Erythroblast (primary cell): ENCODE results near the gene MGAT5B.

Experiments used
- DNase-seq, 2 experiments: peaks; one replicate each; lab custom pipeline; 2025; lab: John Stamatoyannopoulos, UW
- GATA1 ChIP-seq: IDR thresholded peaks from 2 replicates; pipeline ENCODE4 v1.6.1; 2011; ENCODE audit warnings: low read depth, mild to moderate bottlenecking, control low read depth, low read length, moderate library complexity
- POLR2A ChIP-seq: IDR thresholded peaks from 2 replicates; pipeline ENCODE4 v1.6.1; 2011; ENCODE audit warnings: mild to moderate bottlenecking, low read length

Gene MGAT5B

DNA sequence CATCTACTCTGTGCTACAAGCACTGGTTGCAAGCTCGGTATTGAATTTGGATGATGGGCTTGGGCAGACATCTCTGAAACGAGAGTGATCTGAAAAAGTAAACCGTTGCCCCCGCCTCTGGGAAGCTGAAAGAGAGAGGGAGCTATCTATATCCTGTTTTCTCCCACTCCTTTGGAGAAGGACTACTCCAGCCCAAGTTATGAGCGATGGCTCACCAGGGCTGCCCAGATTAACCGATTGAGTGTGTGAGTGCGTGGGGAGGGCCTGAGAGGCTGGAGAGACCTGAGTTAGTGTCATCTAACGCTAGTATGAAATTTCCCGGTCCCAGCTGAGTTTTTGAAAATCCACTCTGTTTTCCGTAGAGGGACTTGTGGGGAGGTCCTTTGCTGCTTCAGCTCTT lies 11.5 kb downstream of the MGAT5B start:
- no peak for DNase-seq
- TF ChIP-seq POLR2A (no peak), GATA1 (no peak)

DNA sequence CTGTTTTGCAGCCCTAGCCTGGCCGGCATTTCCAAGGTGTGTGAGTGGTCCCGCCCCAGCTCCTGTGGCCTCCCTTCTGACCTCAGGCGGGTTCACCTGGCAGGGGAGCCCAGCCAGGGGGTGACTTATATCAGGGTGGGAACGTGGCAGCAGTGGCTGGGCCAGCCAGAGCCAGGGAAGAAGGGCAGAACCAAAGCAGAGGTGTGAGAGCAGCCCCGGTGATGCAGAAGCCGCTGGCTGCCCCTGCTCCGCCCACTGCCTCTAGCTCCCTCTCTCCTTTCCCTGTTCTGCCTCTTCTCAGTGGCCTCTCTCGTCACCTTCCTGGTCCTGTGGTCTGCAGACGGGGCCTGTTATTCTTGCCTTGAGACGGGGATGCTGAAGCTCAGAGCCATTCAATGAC lies 12.1 kb downstream of the MGAT5B start:
- TF ChIP-seq POLR2A = no peak
- no peak for TF ChIP-seq GATA1
- no peak for DNase-seq

DNA sequence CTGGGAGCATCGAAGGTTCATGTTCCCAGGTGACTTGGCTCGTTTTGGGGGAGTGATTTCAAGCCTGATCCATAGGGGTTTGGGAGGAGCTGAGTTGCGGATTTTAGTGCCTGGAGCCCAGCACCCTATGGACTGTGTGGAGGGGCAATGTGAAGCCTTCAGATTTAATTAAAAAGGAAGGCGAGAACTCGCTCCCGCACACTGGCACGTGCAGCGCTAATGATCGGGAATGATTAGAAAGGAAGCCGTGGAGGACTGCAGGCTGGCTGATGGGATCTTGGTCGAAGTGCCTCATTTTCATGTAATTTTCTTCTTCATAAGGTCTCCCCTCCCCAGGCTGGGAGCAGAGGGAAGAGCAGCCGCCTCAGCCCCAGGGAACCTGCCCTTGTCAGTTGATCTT lies 12.8 kb downstream of the MGAT5B start:
- DNase-seq = no peak
- TF ChIP-seq GATA1 (no peak), POLR2A (no peak)

DNA sequence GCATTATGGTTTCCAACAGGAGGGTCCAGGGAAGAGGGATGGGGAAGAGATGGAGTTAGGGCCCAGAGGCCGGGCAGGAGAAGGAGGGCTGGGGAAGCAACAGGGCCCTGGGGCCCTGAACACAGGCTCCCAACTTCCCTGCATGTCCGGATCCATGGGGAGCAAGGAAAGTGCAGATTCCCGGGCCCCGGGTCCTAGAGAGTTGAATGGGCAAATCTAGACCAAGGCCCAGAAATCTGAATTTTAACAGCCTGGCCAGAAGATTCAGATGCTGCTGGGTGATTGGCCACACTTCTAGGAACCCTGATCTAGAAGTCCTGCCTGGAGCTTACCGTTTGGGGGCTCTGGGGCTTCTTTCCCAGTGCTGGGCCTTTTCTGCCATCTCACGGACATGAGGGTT lies 13.2 kb downstream of the MGAT5B start:
- TF ChIP-seq GATA1 (no peak), POLR2A (no peak)
- no peak for DNase-seq

DNA sequence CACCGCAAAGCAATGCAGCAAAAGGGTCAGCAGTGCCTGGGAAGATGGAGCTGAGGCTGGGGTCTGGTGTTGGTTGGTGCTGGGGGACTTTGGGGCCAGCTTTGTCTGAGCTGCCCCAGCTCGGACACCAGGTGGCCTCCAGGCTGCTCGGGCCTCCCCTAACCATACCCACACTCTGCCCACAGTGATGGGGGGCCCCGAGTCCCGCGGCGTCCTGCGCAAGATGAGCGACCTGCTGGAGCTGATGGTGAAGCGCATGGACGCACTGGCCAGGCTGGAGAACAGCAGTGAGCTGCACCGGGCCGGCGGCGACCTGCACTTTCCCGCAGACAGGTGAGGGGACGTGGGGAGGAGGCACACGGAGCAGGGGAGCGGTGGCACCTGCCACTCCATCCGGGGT lies 13.8 kb downstream of the MGAT5B start:
- TF ChIP-seq POLR2A = no peak
- TF ChIP-seq GATA1 = no peak
- no peak for DNase-seq

DNA sequence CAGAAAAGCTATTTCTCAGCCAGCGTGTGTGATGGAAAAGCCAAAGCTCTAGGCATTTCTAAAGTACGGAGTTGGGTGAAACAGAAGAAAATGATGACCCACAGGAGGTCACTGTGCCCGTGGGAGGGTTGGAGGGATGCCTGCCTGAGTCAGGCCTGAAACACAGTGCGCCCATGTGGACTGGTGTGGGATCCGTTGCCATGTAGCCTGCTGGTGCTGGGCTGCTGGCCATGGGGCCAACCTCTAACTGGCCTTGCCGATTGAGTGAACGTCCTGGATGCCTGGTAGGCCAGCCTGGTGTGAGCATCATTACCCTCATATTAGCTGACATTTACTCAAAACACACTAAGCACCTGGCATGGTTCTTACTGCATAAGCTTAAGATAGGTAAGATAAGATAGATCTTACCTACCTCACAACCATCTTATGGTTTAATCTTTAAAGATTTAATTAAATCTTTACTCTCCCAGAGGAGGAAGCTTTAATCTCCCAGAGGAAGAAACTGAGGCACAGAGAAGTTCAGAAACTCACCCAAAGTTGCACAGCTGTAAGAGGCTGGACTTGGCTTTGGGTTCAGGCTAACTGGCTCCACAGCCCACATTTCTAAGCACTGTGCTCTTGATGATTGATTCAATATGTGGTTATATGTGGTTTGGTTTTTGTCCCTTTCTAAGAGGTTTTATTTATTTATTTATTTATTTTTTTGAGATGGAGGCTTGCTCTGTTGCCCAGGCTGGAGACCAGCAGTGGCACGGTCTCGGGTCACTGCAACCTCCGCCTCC lies 15.7 kb downstream of the MGAT5B start:
- no peak for TF ChIP-seq POLR2A
- TF ChIP-seq GATA1 = no peak
- no peak for DNase-seq

DNA sequence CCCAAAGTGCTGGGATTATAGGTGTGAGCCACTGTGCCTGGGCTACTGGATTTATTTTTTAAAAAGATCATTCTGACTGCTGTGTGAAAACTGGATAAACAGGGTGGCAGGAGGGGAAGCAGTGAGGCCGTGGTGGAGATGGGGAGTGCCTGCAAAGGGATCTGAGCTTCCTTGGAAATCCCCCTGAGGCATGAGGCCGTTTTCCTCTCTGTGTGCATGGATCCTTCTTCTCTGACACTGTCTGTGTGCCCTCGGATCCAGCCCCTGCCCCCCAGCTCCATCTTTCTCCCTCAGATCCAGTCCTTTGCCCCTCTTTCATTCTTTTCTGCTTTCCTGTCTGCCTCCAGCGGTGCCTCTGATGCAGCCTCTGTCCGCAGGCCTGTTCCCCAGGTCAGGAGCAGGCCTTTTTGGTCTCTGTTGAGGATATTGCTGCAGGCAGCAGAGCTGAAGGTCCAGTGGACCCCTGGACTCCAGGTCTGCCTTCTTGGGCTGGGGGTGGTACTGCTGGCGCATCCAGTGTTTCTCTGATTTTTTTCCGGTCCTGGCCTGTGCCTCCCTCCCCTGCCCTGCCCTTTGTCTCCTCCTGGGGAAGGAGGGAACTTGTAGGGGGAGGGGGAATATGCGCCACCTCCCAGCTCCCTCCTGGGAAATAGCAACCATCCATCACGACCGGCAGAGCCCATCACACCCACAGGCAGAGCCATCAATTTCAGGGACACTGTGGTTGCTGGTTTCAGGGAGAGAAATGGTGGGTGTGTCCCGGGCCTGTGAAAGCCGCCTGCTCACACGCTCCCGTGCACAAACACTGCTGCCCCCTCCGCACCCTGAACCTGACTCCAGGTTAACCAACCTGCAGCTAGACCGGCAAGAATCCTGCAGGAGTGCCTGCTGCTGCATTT lies 17.0 kb downstream of the MGAT5B start:
- TF ChIP-seq GATA1 (no peak), POLR2A (no peak)
- no peak for DNase-seq

DNA sequence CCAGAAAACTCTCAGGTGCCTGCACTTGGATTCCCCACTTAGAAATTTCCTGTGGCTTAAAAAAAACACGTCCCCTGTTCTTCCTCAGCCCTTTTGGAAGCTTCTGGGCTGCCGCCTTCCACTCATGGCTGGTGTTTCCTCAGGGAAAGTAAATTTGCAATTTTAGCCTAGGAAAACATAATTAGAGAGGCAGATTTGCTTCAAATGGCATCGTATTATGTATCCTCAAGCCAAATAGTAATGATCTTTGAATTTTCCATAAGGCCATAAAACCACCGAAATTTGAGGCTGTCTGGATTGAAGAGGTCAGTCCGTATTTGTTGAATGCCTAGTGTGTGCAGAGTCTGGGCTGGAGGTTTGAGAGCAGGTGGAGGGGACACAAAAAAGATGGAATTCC lies 17.7 kb downstream of the MGAT5B start:
- TF ChIP-seq POLR2A (no peak), GATA1 (no peak)
- no peak for DNase-seq

DNA sequence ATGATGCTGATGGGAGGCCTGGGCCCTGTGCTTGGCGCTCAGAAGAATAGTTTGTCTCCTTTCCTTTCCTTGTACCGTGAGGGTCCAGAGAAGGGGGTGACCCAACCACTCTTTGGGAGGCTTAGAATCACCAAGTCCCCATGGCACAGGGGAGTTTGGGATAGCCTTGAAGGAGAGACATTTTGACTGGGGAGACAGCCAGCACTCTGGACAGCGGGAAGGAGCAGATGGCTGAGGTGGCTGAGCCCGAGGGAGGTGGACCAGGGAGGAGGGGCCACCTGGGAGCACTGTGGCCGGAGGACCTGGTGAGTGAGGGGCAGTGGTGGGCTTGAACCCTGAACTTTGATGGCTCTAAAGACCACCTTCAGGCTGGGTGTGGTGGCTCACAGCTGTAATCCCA lies 18.2 kb downstream of the MGAT5B start:
- no peak for TF ChIP-seq POLR2A
- TF ChIP-seq GATA1 = no peak
- no peak for DNase-seq

DNA sequence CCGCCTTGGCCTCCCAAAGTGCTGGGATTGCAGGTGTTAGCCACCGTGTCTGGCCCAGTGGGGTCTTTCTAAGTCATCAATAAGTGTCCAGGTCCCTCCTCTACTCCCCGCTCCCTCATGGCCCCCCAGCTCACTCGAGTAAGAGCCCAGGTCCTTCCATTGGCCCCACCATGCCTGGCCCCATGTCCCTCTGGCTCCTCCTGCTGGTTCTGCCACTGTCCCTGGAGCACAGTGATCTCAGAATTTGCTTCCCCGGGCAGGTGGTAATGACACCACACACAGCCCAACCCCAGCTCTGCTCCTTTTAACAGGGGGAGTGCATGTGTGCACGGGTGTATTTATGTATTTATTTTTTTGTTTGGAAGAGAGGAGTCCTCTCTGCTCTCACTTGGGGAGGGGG lies 19.6 kb downstream of the MGAT5B start:
- TF ChIP-seq POLR2A = no peak
- no peak for TF ChIP-seq GATA1
- peak; percentile 17 to 29 for DNase-seq

DNA sequence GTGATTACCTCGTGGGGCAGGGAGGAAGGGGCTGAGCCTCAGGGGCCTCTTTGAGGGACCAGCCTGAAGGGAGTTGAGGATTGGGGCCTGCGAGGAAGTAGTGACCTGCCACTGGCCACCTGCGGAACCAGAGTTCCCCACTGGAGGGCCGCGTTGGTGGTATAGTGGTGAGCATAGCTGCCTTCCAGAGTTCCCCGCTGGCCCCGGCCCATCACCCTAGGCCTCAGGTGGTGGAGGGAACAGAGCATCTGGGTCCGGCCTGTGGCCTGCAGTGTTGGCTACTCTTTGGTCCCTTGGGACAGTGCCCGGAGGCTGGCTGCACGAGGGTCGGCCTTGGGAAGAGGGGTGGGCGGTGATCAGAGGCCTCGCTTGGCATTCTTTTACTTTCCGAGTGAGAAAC lies 20.5 kb downstream of the MGAT5B start:
- no peak for DNase-seq
- TF ChIP-seq GATA1 (no peak), POLR2A (no peak)

DNA sequence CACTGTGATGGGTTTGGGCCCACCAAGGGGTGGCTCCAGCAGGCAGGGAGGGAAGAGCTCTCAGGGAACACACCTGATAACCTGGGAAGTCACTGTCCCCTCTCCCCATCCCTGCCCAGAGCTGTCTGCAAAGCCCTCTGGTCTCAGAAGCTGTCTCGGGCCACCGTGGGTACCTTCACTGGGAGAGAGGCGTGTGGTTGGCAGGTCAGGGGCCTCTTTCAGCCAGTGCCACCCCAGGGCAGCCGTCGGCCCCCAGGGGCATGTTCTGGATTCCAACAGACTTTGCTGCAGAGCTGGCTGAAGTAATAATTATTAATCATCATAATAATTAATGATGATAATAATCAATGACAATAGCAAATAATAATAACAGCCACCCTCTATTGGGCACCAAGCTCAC lies 21.1 kb downstream of the MGAT5B start:
- no peak for DNase-seq
- no peak for TF ChIP-seq GATA1
- no peak for TF ChIP-seq POLR2A

DNA sequence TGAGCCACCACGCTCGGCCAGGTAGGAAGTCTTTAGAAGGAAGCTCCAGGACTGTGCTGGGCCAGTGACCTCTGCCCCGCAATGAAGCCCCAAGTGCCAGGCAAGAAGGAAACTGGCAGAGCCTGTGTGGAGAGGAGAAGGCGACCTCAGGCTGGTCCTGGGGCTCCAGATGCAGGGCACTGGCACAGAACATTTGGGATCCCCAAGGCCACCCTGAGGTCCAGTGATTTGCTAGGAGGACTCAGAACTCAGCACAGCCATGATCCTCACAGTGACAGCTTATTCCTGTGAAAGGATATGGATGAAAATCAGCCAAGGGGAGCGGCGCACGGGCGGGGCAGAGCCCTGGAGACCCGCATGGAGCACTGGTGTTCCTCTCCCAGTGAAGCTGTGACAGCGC lies 24.1 kb downstream of the MGAT5B start:
- TF ChIP-seq POLR2A = no peak
- TF ChIP-seq GATA1 = no peak
- DNase-seq = no peak

DNA sequence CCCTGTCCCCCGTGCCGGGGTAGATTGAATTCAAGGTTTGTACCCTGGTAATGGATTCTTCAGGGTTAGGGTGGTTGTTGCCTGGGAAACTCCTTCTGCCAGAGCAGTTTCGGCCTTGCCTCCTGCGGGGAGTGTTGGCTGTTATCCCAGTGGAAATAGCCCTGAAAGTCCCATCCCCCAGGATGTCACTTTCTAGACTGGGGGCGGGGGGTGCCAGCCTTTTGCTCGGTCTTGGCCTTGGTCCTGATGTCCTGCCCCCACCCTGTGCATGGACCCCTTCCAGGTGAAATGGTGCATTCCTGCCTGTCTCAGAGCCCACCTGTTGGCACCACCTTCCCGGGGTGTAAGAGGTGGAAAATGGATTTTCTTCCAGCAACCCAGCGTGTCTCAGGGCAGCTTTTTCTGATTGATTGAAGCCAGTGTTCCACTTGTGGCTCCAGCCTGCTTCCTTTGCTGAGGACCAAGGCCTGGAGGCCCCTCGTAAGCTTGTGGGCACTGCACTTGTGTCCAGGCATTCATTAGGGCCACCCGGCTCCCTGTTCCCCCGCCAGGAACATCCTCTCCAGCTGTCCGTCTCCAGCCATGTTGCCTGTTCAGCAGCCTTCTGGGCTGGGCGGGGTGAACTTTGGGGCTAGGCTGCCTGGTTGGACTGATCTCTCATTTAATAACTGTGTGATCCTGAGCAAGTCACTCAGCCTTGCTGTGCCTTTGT lies 25.6 kb downstream of the MGAT5B start:
- DNase-seq = no peak

DNA sequence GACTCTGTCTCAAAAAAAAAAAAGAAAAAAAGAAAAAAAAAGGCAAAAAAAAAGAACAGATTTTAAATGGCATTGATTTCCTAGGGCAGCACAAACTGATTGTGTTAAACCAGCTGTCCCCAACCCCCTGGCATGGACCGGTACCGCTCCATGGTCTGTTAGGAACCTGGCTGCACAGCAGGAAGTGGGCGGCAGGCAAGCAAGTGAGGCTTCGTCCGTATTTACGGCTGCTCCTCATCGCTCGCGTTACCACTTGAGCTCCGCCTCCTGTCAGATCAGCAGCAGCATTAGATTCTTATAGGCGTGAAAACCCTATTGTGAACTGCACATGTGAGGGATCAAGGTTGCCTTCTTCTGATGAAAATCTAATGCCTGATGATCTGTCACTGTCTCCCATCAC lies 26.6 kb downstream of the MGAT5B start:
- DNase-seq = no peak
- TF ChIP-seq POLR2A (no peak), GATA1 (no peak)

More for the DNA sequence above, 25.6 kb downstream of the MGAT5B start:
- no peak for TF ChIP-seq GATA1
- no peak for TF ChIP-seq POLR2A

DNA sequence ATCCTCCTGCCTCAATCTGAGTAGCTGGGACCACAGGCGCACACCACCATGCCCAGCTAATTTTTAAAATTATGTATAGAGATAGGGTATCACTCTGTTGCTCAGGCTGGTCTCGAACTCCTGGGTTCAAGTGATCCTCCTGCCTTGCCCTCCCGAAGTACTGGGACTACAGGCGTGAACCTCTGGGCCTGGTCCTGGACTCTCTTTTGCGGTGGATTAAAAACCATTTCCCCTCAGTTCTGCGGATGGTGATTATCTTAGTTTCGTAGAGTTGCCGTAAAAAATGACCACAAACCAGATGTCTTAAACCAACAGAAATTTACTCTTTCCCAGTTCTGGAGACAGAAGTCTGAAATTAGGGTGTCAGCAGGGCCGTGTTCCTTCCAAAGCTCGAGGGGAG lies 28.8 kb downstream of the MGAT5B start:
- DNase-seq = no peak
- TF ChIP-seq POLR2A = no peak
- no peak for TF ChIP-seq GATA1
